Measurements from ENCODE around the gene CRB1.

CRB1 gene

DNA sequence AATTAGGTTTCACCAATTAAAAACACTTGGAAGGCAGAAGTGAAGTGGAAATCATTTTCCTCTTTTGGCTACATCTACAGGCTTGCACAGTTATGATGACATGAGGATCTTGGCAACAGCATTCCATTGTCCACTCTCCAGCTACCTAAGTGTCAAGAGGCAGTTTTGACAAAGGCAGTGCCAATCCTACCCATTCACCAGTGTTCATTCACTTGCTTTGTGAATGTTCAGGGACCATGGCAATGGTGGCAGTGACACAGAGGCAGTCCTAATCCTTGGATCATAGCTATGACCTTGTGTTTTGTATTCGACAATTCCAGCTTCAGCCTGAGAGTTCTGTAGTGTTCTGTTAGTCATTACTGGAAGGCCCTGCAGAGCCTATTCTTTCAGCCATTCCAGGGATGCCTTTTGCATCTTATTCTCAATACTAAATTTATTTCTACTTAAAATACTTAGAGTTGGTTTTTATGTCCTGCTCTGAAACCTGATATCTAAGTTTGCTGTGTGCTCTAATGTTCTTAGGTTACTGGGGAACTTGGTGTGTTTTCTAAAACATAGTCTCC is 36.7 kb downstream of the CRB1 start:
- no peak for DNase-seq

DNA sequence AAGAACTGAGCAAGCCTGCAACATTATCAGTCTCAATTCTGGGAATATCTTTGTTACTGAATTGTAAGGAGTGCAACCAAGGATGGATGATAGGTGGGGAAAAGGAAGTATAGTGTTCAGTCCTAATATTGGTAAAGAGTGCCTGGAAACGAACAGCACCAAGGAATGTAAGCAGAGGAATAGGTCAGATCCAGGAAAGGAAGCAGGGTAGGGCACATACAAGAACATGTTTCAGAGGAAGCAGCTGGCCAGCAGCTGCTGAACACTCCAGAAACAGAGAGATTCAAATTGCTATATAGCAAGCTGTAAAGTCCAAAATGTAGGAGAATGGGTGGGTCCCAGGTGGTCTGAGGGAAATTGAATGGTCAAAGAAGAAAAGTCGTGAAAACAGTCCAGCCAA is 37.9 kb downstream of the CRB1 start:
- DNase-seq = no peak

DNA sequence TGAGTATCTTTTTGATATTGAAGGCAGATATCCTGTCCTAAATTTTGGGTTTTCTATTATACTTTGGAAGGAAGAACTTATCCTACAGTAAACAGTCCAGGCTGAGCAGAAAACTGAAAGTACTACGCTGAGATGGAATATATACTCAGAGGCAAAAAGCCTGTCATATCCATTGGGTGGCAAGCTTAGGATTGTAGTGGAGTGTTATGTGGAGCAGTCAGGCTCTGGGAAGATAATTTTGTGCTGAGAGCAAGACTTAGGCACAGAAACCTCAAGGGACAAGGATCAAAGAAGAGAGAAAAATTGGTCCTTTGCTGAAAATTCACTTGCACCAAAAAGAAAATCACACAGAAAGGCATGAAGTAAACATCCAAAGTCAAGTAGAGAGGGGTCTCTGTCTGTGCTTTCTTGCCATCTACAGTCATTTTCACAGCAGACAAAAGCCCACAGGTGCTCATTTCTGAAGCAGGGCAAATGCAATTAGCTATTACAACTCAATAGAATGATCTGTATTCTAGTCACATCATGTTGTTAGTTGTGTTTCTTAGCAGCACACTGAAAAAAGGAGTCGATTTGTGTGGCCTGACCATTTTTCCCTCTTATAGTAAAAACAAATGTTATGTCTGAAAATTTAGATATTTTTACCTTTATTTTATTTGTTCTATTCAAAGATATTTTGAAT is 38.5 kb downstream of the CRB1 start:
- DNase-seq = no peak

DNA sequence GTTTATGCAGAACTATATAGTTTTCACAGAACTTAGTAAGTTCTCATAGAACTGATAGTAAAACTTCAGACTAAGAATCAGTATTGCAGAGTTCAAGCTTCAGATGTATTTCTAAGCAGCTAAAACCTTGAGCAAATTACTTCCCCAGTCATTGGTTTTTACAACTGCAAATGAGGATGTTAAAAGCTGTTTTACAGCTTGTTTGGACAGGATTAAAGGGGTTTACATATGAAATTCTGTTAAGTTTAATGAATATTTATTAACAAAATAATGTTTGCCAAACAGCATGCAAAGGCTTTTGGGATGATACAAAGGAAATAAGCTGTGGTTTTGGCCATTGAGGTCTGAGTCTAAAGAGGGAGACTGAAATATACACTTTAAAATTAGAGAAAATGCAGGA is 39.1 kb downstream of the CRB1 start:
- no peak for DNase-seq

DNA sequence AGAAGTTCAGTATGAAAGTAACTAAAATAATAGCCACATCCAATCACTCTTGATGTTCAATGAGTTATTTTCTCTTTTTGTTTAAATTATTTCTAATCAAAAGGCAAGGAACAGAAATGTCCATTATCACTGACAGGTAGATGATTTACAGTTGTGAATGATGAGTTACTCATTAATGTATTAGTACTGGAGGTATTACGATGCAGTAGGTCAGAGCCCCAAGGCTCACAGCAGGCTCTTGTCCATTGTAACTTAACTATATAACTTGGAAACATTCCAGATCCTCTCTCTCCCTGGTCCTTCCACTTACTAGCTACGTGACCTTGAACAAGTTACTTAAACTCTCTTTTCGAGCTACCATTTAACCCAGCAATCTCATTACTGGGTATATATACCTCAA is 39.5 kb downstream of the CRB1 start:
- DNase-seq = no peak

DNA sequence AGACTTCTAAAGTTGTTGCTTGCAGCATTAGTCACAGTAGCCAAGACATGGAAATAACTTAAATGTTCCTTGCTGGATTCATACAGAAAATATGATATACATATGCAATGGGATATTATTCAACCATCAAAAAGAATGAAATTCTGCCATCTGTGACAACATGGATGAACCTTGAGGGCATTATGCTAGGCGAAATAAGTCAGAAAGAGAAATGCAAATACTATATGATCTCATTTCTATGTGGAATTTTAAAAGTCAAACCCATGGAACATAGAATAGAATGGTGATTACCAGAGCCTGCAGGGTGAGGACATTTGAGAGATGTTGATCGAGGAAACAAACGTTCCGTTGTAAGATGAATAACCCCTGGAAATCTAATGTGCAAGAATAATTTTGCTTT is 43.0 kb downstream of the CRB1 start:
- DNase-seq = no peak

DNA sequence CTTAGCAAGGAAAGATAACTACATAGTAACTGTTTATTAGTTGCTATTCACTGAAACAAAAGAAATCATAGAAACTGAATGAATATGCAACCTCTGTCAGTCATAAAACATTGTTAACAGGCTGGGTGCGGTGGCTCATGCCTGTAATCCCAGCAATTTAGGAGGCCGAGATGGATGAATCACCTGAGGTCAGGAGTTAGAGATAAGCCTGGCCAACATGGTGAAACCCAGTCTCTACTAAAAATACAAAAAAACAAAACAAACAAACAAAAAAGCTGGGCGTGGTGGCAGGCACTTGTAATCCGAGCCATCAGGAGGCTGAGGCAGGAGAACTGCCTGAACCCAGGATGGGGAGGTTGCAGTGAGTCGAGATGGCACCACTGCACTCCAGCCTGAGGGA is 44.1 kb downstream of the CRB1 start:
- DNase-seq = no peak

DNA sequence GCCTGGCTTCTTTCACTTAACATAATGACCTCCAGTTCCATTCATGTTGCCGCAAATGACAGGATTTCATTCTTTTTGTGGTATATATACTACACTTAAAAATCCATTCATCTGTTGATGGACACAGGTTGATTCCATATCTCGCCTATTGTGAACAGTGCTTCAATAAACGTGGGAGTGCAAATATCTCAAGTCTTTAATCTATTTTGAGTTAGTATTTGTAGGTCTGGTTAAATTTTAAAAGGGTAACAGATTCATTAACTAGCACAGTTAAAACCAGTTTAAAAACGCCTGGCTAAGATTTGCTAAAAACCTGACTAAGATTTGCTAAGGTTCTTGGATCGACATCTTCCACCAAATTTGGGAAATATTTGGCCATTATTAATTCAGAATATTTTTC is 45.7 kb downstream of the CRB1 start:
- DNase-seq = no peak

DNA sequence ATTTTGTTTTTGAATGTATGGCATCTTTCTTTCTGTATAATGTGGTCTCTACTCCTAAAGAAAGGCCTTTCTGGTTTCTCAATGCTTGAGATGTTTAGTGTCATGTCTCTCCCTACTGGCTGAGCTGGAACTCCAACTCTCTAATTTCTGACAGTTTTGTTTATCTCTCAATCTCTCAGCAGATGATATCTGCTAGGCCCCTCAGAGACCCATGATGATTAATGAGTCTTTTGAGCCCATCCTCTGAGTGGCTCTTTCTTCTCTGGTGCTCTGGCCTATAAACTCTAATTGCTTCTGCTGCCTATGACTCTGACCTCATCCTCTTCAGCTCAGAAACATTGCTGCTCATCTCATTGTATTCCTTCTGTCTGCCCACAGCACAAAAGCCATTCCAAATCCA is 46.6 kb downstream of the CRB1 start:
- DNase-seq = no peak

DNA sequence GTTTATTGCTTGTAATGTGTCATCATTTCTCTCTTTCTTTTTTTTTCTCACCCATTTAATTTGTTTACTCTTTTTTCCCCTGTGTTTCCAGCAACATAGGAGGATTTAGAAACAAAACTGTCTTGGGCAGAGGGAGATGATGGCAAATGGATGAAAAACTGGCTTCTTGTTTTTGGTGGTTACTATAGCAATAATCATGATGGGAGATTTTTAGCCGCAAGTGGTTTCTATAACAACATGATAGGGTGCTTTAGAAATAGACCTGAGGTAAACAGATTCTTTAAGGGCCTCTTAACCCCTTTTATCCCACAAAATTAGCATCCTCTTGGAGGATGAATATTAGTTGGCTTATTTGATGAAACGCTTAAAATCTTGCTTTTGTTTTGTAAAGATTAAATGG is 51.6 kb downstream of the CRB1 start:
- no peak for DNase-seq

DNA sequence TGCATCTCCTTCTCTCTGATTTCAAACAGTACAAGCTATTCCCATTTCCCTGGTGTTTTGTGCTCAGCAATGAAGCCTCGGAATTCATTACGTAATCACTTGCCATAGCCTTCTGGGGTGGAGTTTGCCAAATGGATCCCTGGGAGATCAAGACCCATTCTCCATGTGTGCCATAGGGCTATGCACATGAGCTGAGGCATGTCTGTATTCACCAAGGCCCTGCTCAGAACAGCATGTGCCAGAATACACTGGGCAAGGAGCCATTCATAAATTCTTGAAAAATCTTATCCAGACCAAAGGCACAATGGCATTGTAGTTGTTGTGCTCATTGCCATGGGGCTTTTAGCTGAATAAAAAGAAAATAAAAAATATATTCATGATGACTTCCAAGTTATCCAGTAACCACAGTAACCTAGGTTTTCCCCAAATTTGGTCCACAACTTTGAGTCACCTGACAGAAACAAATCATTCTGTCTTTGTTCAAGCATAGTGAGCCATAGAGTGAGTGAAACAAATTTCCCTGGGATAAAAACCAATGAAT is 53.0 kb downstream of the CRB1 start:
- DNase-seq = no peak

DNA sequence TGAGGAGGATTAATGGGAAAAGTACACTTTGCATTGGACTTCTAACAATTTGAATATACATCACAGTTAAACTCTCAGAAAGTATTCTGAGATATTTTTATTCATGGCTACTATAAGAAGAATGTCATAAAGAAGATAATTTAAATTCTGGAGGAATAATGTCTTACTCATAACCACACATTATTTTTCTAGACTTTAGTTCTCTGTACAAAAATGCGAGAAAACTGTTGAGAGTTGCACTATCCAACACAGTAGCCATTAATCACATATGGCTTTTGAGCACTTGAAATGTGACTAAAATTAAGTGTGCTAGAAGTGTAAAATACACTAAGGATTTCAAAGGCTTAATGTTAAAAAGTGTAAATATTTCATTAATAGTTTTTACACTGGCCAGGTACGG is 53.8 kb downstream of the CRB1 start:
- no peak for DNase-seq

DNA sequence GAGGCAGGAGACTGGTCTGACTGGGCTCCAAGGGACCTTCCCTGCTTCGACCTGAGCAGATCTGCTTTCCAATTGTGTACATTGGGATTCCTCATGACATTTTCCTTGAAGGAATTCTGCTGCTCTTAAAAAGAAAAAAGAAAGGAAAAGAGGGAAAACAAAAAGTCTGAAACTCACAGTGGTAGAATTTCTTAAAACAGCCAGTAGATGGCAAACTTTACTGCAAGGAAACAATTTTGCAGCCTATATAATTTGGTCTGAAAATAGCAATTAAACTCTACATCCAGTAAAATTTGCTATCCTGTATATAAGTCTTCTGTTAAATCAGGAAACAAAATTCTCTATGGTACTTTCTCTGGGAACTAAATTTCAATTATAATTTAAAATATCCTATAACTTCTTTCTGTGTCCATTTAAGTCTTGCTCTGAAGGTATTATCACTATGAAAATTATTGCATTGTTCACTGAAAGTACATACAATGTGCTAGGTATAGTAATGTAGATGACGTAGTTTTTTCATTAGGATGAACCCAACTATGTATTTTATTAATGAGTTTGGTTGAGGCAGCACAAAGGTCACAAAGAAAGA is 59.8 kb downstream of the CRB1 start:
- DNase-seq = no peak

DNA sequence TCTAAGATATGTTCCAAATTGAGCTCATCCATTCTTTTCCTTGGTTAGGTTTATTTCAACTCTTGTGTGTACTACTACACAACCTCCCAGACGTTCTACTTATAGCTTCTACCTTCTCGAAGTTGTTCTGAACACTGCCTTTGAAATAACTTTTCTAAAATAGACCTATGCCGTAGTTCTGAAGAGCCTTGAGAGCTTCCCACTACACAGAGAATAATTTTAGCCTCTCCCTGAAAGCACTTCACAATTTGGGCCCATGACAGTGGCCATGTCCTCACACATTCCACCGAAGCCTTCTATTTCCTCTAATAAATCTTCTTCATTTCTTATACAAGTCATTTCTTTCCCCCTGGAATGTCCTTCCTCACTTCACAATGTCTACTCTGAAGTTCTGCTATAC is 62.2 kb downstream of the CRB1 start:
- no peak for DNase-seq

DNA sequence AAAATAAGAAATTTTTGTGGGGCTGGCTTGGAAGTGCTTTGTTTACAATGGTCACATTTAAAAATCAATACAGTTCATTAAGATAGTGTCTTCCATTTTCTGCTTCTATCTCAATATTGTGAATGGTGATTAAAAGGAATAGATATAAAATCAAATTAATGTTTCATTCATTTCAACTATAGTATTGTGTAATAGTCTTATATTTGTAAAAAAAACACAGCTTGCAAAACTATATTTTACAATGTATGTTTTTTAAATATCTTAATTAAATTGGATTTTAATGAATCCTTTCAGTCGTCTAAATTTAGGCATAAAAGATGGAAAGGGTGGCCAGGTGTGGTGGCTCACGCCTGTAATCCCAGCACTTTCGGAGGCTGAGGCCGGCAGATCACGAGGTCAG is 63.5 kb downstream of the CRB1 start:
- DNase-seq = no peak

DNA sequence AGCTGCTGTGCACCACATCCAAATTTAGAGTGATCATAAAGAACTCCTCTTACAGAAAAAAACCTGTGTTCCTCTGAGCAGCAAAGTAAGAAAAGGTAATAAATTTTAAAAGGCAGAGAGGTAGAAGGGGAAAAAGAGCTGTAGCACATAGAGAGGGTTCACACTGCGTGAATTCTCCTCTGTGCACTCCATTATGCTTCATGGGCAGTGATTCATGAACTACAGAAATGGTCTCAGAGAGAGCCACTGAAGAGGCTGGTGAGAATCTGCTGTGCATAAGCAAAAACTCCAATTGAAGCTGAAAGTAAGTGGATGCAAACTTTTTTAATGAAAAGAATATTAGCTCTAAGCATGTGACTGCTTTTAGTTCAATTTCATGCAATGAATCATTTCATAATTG is 65.0 kb downstream of the CRB1 start:
- DNase-seq = no peak

DNA sequence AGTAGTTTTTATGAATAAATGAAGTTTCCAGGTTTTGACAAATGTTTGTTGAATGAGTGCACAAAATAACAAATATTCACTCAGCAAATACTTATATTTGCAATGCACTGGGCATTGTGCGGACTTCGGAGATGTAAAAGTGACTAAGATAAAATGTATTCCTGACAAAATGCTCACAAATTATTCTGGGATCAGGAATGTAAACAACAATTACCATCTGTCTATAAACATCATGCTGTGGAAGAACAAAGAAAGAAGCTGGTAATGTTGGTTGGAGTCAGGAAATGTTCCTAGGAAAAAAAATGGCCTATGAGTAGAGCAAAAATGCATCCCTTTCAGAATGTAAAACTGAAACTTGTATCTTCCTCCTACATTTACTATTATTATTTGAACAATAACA is 68.5 kb downstream of the CRB1 start:
- no peak for DNase-seq

DNA sequence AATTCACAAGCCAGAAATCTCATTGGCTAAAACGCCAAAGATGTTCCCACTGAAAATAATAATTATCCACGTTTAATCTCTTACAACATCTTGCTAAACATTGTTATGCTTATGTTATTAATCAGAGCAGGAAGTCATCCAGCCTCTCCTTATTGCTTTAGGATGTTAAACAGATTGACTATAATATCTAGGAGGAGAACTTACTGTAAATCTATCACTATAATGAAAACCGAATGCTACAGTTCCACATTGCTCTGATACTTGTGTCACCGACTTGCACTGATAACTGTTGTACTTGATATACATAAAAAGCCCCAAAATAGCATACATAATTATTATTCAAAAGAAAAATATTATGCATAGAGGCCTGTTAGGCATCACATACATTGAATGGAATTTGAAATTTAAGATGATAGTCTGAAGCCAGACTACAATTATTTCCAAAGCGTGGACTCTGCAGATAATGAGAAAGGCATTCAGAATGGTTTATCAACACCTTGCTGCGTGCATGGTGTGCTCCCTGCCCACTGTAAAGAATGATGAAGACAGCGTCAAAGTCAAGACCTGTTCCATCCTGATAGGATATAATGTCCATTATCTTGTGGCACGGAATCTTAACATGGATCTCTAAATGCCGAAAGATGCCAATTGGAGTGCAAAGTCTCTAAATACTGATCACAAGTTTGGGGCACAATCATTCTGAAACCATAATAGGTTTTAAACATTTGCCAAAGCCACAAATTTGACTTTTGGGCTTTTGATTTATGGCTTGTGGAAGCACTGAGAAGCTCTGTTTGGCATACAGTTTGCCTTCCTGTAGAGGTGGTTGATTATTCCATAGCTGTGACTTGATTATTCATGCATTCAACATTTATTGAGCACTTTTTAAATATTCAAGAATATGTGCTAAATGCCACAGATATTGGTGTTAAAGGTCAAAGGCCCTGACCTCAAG is 71.3 kb downstream of the CRB1 start:
- DNase-seq = no peak

DNA sequence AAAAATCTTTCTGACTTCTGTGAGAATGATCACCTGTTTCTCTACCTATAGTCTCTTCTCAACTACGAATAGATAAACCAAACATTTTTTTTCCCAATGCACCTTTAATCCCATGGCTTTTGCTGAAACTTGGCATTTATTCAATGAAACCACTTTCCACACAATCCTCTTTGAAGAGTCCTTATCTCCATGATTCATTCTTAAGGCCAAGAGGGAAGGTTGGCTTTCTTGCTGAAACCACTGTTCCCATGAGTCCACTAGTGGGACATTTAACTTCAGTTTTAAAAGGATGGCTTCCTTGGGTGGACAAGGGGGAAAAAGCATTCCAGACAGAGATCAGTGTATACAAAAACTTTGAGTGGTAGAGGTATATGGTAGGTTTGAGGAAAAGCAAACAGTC is 73.6 kb downstream of the CRB1 start:
- DNase-seq = no peak

DNA sequence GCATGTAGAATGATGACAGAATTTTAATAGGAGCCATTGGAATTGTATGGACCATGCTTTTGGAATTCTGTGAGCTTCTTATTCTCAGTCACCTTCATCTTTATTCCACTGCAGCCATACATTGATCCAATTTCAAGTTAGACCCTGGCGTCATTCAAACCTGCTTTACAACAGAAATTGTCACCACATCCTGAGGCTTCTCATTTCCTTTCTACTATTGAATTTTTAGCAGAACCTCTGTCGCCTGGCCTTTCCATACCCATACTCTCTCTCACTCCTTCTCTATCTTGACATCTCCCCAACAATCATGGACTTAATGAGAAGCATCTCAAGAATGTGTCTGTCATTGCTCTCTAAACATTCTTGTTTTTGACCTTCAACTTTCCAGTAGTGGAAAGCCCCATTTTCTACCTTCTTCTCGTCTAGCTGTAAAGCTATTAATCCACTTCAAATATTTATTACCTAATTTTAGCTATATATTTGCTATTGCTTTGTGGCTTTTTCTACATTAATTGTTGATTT is 74.1 kb downstream of the CRB1 start:
- no peak for DNase-seq

DNA sequence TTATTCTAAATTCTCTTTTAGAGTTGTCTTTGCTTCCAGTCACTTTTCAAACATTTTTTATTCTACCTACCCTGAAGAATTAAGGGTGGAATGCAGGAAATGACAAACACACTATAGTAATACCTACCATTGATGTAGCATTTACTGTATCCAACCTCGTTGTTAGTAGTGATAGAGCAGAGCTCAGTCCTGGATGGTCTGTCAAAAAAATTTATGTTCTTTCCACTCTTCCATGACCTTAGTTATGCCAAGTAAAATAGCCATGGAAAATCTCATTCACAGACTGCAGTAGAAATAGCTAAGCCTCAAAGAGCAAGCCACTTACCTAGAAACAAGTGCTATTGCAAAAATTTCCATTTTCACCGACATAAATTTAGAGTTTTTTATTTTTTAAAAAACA is 74.6 kb downstream of the CRB1 start:
- no peak for DNase-seq

DNA sequence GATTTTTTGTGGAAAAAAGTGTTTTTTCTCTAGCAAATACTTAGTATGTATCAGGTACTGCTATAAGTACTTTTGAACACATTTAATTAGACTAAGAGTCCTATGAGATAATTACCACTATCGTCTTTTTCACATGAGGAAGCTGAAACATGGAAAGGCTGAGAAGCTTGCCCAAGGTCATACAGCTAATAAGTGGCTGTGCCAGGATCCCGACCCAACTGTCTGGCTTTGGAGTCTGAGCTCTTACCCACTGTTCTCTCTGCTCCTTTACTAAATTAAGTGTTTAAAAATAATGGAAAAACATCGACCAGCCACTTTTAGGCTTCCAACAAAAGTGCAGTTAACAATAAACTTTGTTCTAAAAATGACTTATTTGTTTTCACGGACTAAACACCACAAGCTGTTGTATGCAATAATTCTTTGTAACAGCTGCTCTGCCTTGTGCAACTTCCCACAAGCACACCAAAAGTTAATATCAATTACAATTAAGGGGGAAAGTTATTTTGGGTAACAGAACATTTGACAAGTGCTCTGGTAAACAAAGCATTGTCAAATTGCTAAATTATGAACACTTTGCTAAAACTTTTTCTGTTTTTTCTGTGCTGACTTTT is 75.7 kb downstream of the CRB1 start:
- no peak for DNase-seq
